Measurements from ENCODE around the gene EFHD2.

DNA sequence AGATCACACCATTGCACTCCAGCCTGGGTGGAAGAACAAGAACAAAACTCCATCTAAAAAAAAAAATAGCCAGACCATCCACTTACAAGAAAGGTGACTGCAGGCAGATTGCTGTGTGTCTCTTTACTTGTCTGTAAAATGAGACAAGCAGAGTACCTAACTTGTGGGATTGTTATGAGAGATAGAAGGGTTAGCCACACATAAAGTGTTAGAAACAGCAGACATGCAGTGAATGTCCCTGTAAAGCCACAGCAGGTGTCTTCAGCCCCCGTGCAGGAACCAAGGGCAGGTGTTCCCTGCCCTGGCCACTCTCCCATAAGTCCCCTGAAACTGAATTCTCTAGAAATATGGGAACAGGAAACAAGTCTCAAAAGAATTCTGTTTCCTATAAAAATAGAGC lies 40.8 kb upstream of the EFHD2 start:
- TF ChIP-seq, protein P1, sequence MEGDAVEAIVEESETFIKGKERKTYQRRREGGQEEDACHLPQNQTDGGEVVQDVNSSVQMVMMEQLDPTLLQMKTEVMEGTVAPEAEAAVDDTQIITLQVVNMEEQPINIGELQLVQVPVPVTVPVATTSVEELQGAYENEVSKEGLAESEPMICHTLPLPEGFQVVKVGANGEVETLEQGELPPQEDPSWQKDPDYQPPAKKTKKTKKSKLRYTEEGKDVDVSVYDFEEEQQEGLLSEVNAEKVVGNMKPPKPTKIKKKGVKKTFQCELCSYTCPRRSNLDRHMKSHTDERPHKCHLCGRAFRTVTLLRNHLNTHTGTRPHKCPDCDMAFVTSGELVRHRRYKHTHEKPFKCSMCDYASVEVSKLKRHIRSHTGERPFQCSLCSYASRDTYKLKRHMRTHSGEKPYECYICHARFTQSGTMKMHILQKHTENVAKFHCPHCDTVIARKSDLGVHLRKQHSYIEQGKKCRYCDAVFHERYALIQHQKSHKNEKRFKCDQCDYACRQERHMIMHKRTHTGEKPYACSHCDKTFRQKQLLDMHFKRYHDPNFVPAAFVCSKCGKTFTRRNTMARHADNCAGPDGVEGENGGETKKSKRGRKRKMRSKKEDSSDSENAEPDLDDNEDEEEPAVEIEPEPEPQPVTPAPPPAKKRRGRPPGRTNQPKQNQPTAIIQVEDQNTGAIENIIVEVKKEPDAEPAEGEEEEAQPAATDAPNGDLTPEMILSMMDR (IDR thresholded peaks at IDR 0.05) = no peak
- TF ChIP-seq POLR2A (IDR thresholded peaks at IDR 0.05) = no peak
